HepG2 (cell line): ENCODE measurements around the gene PSAPL1. TPM values are rescaled to one million over a fixed set of nuclear protein-coding genes. Genes with fewer than 3 reads are reported as not detected.

Experiments
- ATAC-seq: fragments of 200-7000 bp; cut with Tn5 transposase; 3 replicates; pipeline ENCODE4 v1.9.1; 2020; ENCODE audit warnings: mild to moderate bottlenecking, moderate library complexity
- BruUV-seq: library from RNA; stranded (reverse); fragments of 400-500 nt; replicated peaks from 2 replicates; lab custom pipeline; 2021; lab: Mats Ljungman, UMichigan
- CTCF ChIA-PET: fragments of 300-600 bp; formaldehyde crosslinking; extraction: SDS; loops from one replicate; lab custom pipeline; 2021; ENCODE audit warnings: low total read pairs, inconsistent platforms, low intra/inter-chr PET ratio; lab: Yijun Ruan, JAX
- POLR2A ChIA-PET: fragments of 350-600 bp; sonication (Branson Sonifier 250); formaldehyde crosslinking; loops from one replicate; lab custom pipeline; 2020; ENCODE audit warnings: antibody characterized with exemption, inconsistent platforms; lab: Yijun Ruan, JAX
- DNase-seq: peaks from one replicate; pipeline ENCODE4 v3.0.0-alpha.2; 2015; ENCODE audit warnings: low spot score
- FAIRE-seq: peaks from 3 replicates; lab custom pipeline; 2011; peaks lifted over from hg19 to GRCh38; lab: Jason Lieb, UNC
- H2AFZ ChIP-seq: one replicate; pipeline ENCODE4 v1.6.1; 2011; ENCODE audit warnings: low read length, inconsistent platforms
- H3K27ac ChIP-seq: fragments of 300-600 bp; 3 replicates; pipeline ENCODE4 v1.8.0; 2011; ENCODE audit warnings: mixed run types, mild to moderate bottlenecking, mixed read lengths, low read length, inconsistent platforms; ENCODE audit not compliant: insufficient read depth; ENCODE audit errors: extremely low read length
- H3K27me3 ChIP-seq, 2 experiments: fragments of 200-600 bp in 1 of 2; 2 replicates in 1 of 2; 3 replicates in 1 of 2; pipeline versions ENCODE4 v1.6.0 to v1.8.0; 2011; ENCODE audit warnings: low read length in 2 of 2, mild to moderate bottlenecking in 2 of 2, moderate library complexity in 2 of 2, inconsistent platforms in 1 of 2; ENCODE audit not compliant: insufficient read depth in 2 of 2, control insufficient read depth in 1 of 2
- H3K36me3 ChIP-seq, 2 experiments: fragments of 200-600 bp in 1 of 2; replicated peaks in 1 of 2; 2 replicates in 1 of 2; 3 replicates in 1 of 2; pipeline versions ENCODE4 v1.5.1 to v1.8.0; 2011; ENCODE audit warnings: low read length in 2 of 2, inconsistent platforms in 1 of 2; ENCODE audit not compliant: insufficient read depth in 2 of 2, control insufficient read depth in 1 of 2
- H3K4me1 ChIP-seq: 2 replicates; pipeline ENCODE4 v1.5.1; 2012; ENCODE audit warnings: low read length, inconsistent platforms; ENCODE audit not compliant: insufficient read depth
- H3K4me2 ChIP-seq: 2 replicates; pipeline ENCODE4 v1.6.0; 2011; ENCODE audit warnings: low read depth, low read length, inconsistent platforms
- H3K4me3 ChIP-seq, 3 experiments: fragments of 200-600 bp in 1 of 3; sonication (generic), shearing (Covaris generic) in 1 of 3; replicated peaks in 1 of 3; 2 replicates each; pipeline ENCODE4 v1.5.1; 2011 to 2016; ENCODE audit warnings: low read length in 3 of 3, inconsistent platforms in 2 of 3, low read depth in 2 of 3, mild to moderate bottlenecking in 2 of 3, control low read depth in 1 of 3, mixed read lengths in 1 of 3; ENCODE audit not compliant: insufficient read depth in 1 of 3
- H3K79me2 ChIP-seq: one replicate; pipeline ENCODE4 v1.6.1; 2011; ENCODE audit warnings: low read length, inconsistent platforms; ENCODE audit not compliant: insufficient read depth
- H3K9ac ChIP-seq: 2 replicates; pipeline ENCODE4 v1.6.0; 2011; ENCODE audit warnings: mild to moderate bottlenecking, low read depth, low read length, inconsistent platforms; ENCODE audit not compliant: insufficient read depth
- H3K9me3 ChIP-seq: 2 replicates; pipeline ENCODE4 v1.5.1; 2012; ENCODE audit warnings: mild to moderate bottlenecking, low read length
- H4K20me1 ChIP-seq: 2 replicates; pipeline ENCODE4 v1.6.0; 2011; ENCODE audit warnings: inconsistent platforms, mild to moderate bottlenecking, low read length, moderate library complexity; ENCODE audit not compliant: insufficient read depth
- CREB1 ChIP-seq, 2 experiments: fragments of 450-650 bp in 1 of 2; IDR thresholded peaks; 2 replicates each; pipeline ENCODE4 v1.6.1; 2016 to 2017; ENCODE audit warnings: control low read depth in 1 of 2, mild to moderate bottlenecking in 1 of 2, missing compliant biosample characterization in 1 of 2, missing genetic modification characterization in 1 of 2
- GLI4 ChIP-seq: sonication (generic); formaldehyde crosslinking; IDR thresholded peaks from 2 replicates; pipeline ENCODE4 v1.5.1; 2020; ENCODE audit warnings: missing genetic modification reagents, mild to moderate bottlenecking, moderate library complexity, borderline replicate concordance
- NBN ChIP-seq: fragments of 450-650 bp; conservative IDR thresholded peaks from 2 replicates; pipeline ENCODE4 v1.6.1; 2017
- REXO4 ChIP-seq: sonication (generic); formaldehyde crosslinking; IDR thresholded peaks from 2 replicates; pipeline ENCODE4 v1.8.0; 2022; ENCODE audit warnings: missing genetic modification reagents, mild to moderate bottlenecking, borderline replicate concordance
- SIX1 ChIP-seq: sonication (generic); formaldehyde crosslinking; IDR thresholded peaks from 2 replicates; pipeline ENCODE4 v1.4.0; 2020; ENCODE audit warnings: missing genetic modification reagents, borderline replicate concordance
- SP5 ChIP-seq: IDR thresholded peaks from 2 replicates; pipeline ENCODE4 v1.6.1; 2016; ENCODE audit warnings: low read depth, borderline replicate concordance
- TCF12 ChIP-seq, 2 experiments: fragments of 450-650 bp in 1 of 2; sonication (generic) in 1 of 2; formaldehyde crosslinking in 1 of 2; IDR thresholded peaks; 2 replicates each; pipeline versions ENCODE4 v1.6.1 to v1.8.0; 2017 to 2022; ENCODE audit warnings: antibody characterized with exemption in 1 of 2, mild to moderate bottlenecking in 1 of 2, missing genetic modification reagents in 1 of 2, moderate library complexity in 1 of 2
- ZNF224 ChIP-seq: sonication (generic); formaldehyde crosslinking; IDR thresholded peaks from 2 replicates; pipeline ENCODE4 v1.5.0; 2020; ENCODE audit warnings: mild to moderate bottlenecking, missing genetic modification reagents
- ZNF646 ChIP-seq: sonication (generic); formaldehyde crosslinking; IDR thresholded peaks from 2 replicates; pipeline ENCODE4 v1.9.0; 2021; ENCODE audit warnings: mild to moderate bottlenecking, missing genetic modification reagents
- WGBS: methylation state at CpG from one replicate; pipeline ENCODE4 v1.1.6; 2017; ENCODE audit warnings: low lambda C conversion rate; 5-methylcytosine and 5-hydroxymethylcytosine counted together
- in situ Hi-C: cut with HindIII; loops from 2 replicates; pipeline ENCODE4 v1.10.0; 2017; ENCODE audit warnings: low pct_unique_long_range_greater_than_20kb; ENCODE audit not compliant: extremely low pct_ligation_motif_present
- intact Hi-C: fragments of 100-400 bp; cut with micrococcal nuclease; formaldehyde crosslinking; loops from one replicate; pipeline ENCODE4 v1.10.0; 2022; ENCODE audit not compliant: unreplicated experiment
- polyA plus RNA-seq, 8 experiments: library from polyadenylated mRNA; depleted of rRNA in 3 of 8; stranded (reverse) in 7 of 8; unstranded in 1 of 8; fragments of >200 nt; fragmentation: Illumina TruSeq in 4 of 8; extraction: Trizol in 4 of 8; gene quantifications; 2 replicates each; pipeline versions ENCODE4 v1.2.1 to v1.2.3, GENCODE V29; 2011 to 2016; ENCODE audit warnings: low read depth in 4 of 8, missing spikeins in 1 of 8, mixed read lengths in 1 of 8; ENCODE audit not compliant: insufficient read depth in 1 of 8
- total RNA-seq, 5 experiments: library from RNA; depleted of rRNA; stranded (reverse); fragments of >200 nt; fragmentation: Illumina TruSeq; extraction: Trizol; gene quantifications; 2 replicates each; pipeline ENCODE4 v1.2.3, GENCODE V29; 2016; ENCODE audit warnings: low read depth in 1 of 5

PSAPL1 gene
- total and polyA plus RNA-seq, 2 of the 13 experiments (the other 11 are each of a cell fraction or from before 2014, with no cell fraction given), result 0.02 to 0.16 TPM

- ATAC-seq (no peak), FAIRE-seq (no peak), DNase-seq (no peak)
- in situ Hi-C loops, result no loop called here
- Histone ChIP-seq H3K79me2 (no peaks in the 10 kb centered on the region), H3K36me3 (no peaks in the 10 kb centered on the region), H3K4me3 (no peak overlapping the region), H3K27ac (no peak overlapping the region), H4K20me1 (no peaks in the 10 kb centered on the region), H3K4me1 (no peaks in the 10 kb centered on the region), H2AFZ (no peak overlapping the region), H3K9ac (no peak overlapping the region), H3K9me3 (no peaks in the 10 kb centered on the region), H3K27me3 (peaks cover 3 to 35% of the 10 kb centered on the region in 2 experiments; a peak in 3 of 5 replicates), H3K4me2 (no peak overlapping the region)
- BruUV-seq, result no TSS peak
- CTCF ChIA-PET, result no interaction called here
- POLR2A ChIA-PET, result no interaction called here
- TF ChIP-seq CREB1 (IDR thresholded peaks at IDR 0.05), result peak; percentile 91
- TF ChIP-seq CREB1 (CRISPR knock-in tag; IDR thresholded peaks at IDR 0.05), result no peak
- TF ChIP-seq REXO4 (CRISPR knock-in tag), result no peak
- TF ChIP-seq NBN, result 0 out of 2 replicates have a peak, but pooled peaks have one; percentile 9
- TF ChIP-seq ZNF646 (CRISPR knock-in tag), result no peak
- TF ChIP-seq SIX1 (CRISPR knock-in tag), result no peak
- no peak for TF ChIP-seq ZNF224 (CRISPR knock-in tag)
- TF ChIP-seq TCF12 (IDR thresholded peaks at IDR 0.05), result no peak
- no peak for TF ChIP-seq TCF12 (CRISPR knock-in tag; IDR thresholded peaks at IDR 0.05)
- TF ChIP-seq GLI4 (CRISPR knock-in tag), result no peak
- TF ChIP-seq SP5 (CRISPR knock-in tag), result no peak
- 16% methylated on average over 3 of the region's 4 CpGs for WGBS
- intact Hi-C loops, result no loop called here
Observed at GRCh38 chr4:7469023-7469422, 34.3 kb upstream of the PSAPL1 start.
